Mononuclear cell (primary cell): ENCODE results near the gene IMMP2L. TPM values are rescaled to one million over a fixed set of nuclear protein-coding genes. Genes with fewer than 3 reads are reported as not detected.

Experiments
- H3K27me3 ChIP-seq: 2 replicates; pipeline ENCODE4 v1.6.0; 2011; ENCODE audit warnings: low read length, control low read depth; ENCODE audit not compliant: insufficient read depth
- H3K4me1 ChIP-seq: 2 replicates; pipeline ENCODE4 v1.5.1; 2011; ENCODE audit warnings: mild to moderate bottlenecking, low read length, control low read depth; ENCODE audit not compliant: insufficient read depth
- H3K4me3 ChIP-seq: 2 replicates; pipeline ENCODE4 v1.5.1; 2011; ENCODE audit warnings: mild to moderate bottlenecking, low read length, moderate library complexity
- H3K9me3 ChIP-seq: 2 replicates; pipeline ENCODE4 v1.5.1; 2011; ENCODE audit warnings: low read depth, mild to moderate bottlenecking, control low read depth, low read length
- total RNA-seq: library from RNA; depleted of rRNA; stranded (reverse); fragments of >200 nt; gene quantifications from one replicate; pipeline ENCODE4 v1.2.3, GENCODE V29; 2012

Gene IMMP2L
- total RNA-seq, 1 donor: 14.6 TPM

- H3K4me3 ChIP-seq: no peak overlapping the region
- H3K9me3 ChIP-seq: no peaks in the 10 kb centered on the region
- H3K4me1 ChIP-seq: no peaks in the 10 kb centered on the region
- H3K27me3 ChIP-seq: no peaks in the 10 kb centered on the region
These were observed 137.5 kb downstream of the IMMP2L start for GRCh38 chr7:111424768-111425167.

- Histone ChIP-seq H3K27me3 (no peaks in the 10 kb centered on the region), H3K9me3 (no peaks in the 10 kb centered on the region), H3K4me3 (no peak overlapping the region), H3K4me1 (no peaks in the 10 kb centered on the region)
These were observed 147.9 kb downstream of the IMMP2L start for GRCh38 chr7:111414374-111414773.

- Histone ChIP-seq H3K4me3 (no peak overlapping the region), H3K27me3 (no peaks in the 10 kb centered on the region), H3K9me3 (no peaks in the 10 kb centered on the region), H3K4me1 (no peaks in the 10 kb centered on the region)
These were observed 148.6 kb downstream of the IMMP2L start for GRCh38 chr7:111413739-111414138.

GRCh38 chr7:111410899-111411298, 151.4 kb downstream of the IMMP2L start:
- no peaks in the 10 kb centered on the region for H3K4me1 ChIP-seq
- H3K27me3 ChIP-seq: no peaks in the 10 kb centered on the region
- no peaks in the 10 kb centered on the region for H3K9me3 ChIP-seq
- H3K4me3 ChIP-seq: no peak overlapping the region

- H3K4me1 ChIP-seq: no peaks in the 10 kb centered on the region
- H3K9me3 ChIP-seq: no peaks in the 10 kb centered on the region
- no peaks in the 10 kb centered on the region for H3K27me3 ChIP-seq
- H3K4me3 ChIP-seq: no peak overlapping the region
These were observed 152.4 kb downstream of the IMMP2L start for GRCh38 chr7:111409714-111410422.

GRCh38 chr7:111408724-111409123, 153.6 kb downstream of the IMMP2L start:
- Histone ChIP-seq H3K4me3 (no peak overlapping the region), H3K9me3 (no peaks in the 10 kb centered on the region), H3K4me1 (no peaks in the 10 kb centered on the region), H3K27me3 (no peaks in the 10 kb centered on the region)

GRCh38 chr7:111407258-111407657, 155.0 kb downstream of the IMMP2L start:
- Histone ChIP-seq H3K4me3 (no peak overlapping the region), H3K4me1 (no peaks in the 10 kb centered on the region), H3K27me3 (no peaks in the 10 kb centered on the region), H3K9me3 (no peaks in the 10 kb centered on the region)

GRCh38 chr7:111405621-111406020, 156.7 kb downstream of the IMMP2L start:
- Histone ChIP-seq H3K9me3 (no peaks in the 10 kb centered on the region), H3K4me3 (no peak overlapping the region), H3K4me1 (no peaks in the 10 kb centered on the region), H3K27me3 (no peaks in the 10 kb centered on the region)

- no peak overlapping the region for H3K4me3 ChIP-seq
- H3K27me3 ChIP-seq: no peaks in the 10 kb centered on the region
- H3K4me1 ChIP-seq: no peaks in the 10 kb centered on the region
- H3K9me3 ChIP-seq: no peaks in the 10 kb centered on the region
These were observed 160.8 kb downstream of the IMMP2L start for GRCh38 chr7:111401516-111401915.

GRCh38 chr7:111400088-111400487, 162.2 kb downstream of the IMMP2L start:
- H3K4me3 ChIP-seq: no peak overlapping the region
- H3K27me3 ChIP-seq: no peaks in the 10 kb centered on the region
- H3K4me1 ChIP-seq: no peaks in the 10 kb centered on the region
- no peaks in the 10 kb centered on the region for H3K9me3 ChIP-seq

GRCh38 chr7:111394891-111395290, 167.4 kb downstream of the IMMP2L start:
- Histone ChIP-seq H3K4me3 (no peak overlapping the region), H3K9me3 (no peaks in the 10 kb centered on the region), H3K4me1 (no peaks in the 10 kb centered on the region), H3K27me3 (no peaks in the 10 kb centered on the region)

GRCh38 chr7:111393011-111393754, 169.1 kb downstream of the IMMP2L start:
- Histone ChIP-seq H3K4me1 (no peaks in the 10 kb centered on the region), H3K9me3 (no peaks in the 10 kb centered on the region), H3K4me3 (no peak overlapping the region), H3K27me3 (no peaks in the 10 kb centered on the region)

- Histone ChIP-seq H3K4me3 (no peak overlapping the region), H3K4me1 (no peaks in the 10 kb centered on the region), H3K27me3 (no peaks in the 10 kb centered on the region), H3K9me3 (no peaks in the 10 kb centered on the region)
These were observed 170.0 kb downstream of the IMMP2L start for GRCh38 chr7:111392294-111392693.

GRCh38 chr7:111390000-111390399, 172.3 kb downstream of the IMMP2L start:
- Histone ChIP-seq H3K4me1 (no peaks in the 10 kb centered on the region), H3K9me3 (no peaks in the 10 kb centered on the region), H3K4me3 (no peak overlapping the region), H3K27me3 (no peaks in the 10 kb centered on the region)

GRCh38 chr7:111388912-111389311, 173.4 kb downstream of the IMMP2L start:
- no peaks in the 10 kb centered on the region for H3K27me3 ChIP-seq
- no peak overlapping the region for H3K4me3 ChIP-seq
- H3K4me1 ChIP-seq: no peaks in the 10 kb centered on the region
- no peaks in the 10 kb centered on the region for H3K9me3 ChIP-seq

GRCh38 chr7:111388016-111388415, 174.3 kb downstream of the IMMP2L start:
- H3K9me3 ChIP-seq: no peaks in the 10 kb centered on the region
- no peak overlapping the region for H3K4me3 ChIP-seq
- H3K4me1 ChIP-seq: no peaks in the 10 kb centered on the region
- H3K27me3 ChIP-seq: no peaks in the 10 kb centered on the region
